K562 (cell line): ENCODE measurements around the gene CTNNB1. TPM values are rescaled to one million over a fixed set of nuclear protein-coding genes. Genes with fewer than 3 reads are reported as not detected.

Source experiments
- CBX8 ChIP-seq: fragments of 200-600 bp; sonication (generic); IDR thresholded peaks from 2 replicates; pipeline ENCODE4 v1.6.1; 2012; ENCODE audit warnings: borderline replicate concordance, mixed run types, low read depth, mild to moderate bottlenecking, moderate library complexity, mixed read lengths, low read length, control low read depth, inconsistent platforms; ENCODE audit not compliant: poor library complexity, severe bottlenecking; ENCODE audit errors: extremely low read depth
- EZH2 ChIP-seq: IDR thresholded peaks from 2 replicates; pipeline ENCODE4 v1.6.1; 2012; ENCODE audit warnings: low read depth, mild to moderate bottlenecking, inconsistent platforms, low read length, borderline replicate concordance
- HNRNPLL ChIP-seq: fragments of 200-400 bp; formaldehyde crosslinking; IDR thresholded peaks from 2 replicates; pipeline ENCODE4 v1.6.1; 2017; ENCODE audit warnings: low read length, low read depth, mild to moderate bottlenecking; ENCODE audit not compliant: poor library complexity, severe bottlenecking
- ID3 ChIP-seq, 2 experiments: fragments of 250-450 bp in 1 of 2; fragments of 450-650 bp in 1 of 2; sonication (Bioruptor Pico) in 1 of 2; IDR thresholded peaks; 2 replicates each; pipeline versions ENCODE4 v1.6.1 to v1.8.0; 2016 to 2021; ENCODE audit warnings: mild to moderate bottlenecking in 2 of 2, moderate library complexity in 2 of 2, missing compliant biosample characterization in 1 of 2, missing genetic modification characterization in 1 of 2
- NEUROD1 ChIP-seq: fragments of 150-350 bp; IDR thresholded peaks from 2 replicates; pipeline ENCODE4 v1.6.1; 2014; ENCODE audit warnings: borderline replicate concordance, low read length, low read depth; ENCODE audit not compliant: partially characterized antibody
- NFRKB ChIP-seq: fragments of 450-650 bp; IDR thresholded peaks from 2 replicates; pipeline ENCODE4 v1.6.1; 2016; ENCODE audit warnings: low read depth
- NR1H2 ChIP-seq: sonication (generic); formaldehyde crosslinking; IDR thresholded peaks from 2 replicates; pipeline ENCODE4 v1.4.0; 2020; ENCODE audit warnings: mild to moderate bottlenecking, missing genetic modification reagents
- POLR2H ChIP-seq: IDR thresholded peaks from 2 replicates; pipeline ENCODE4 v1.6.1; 2016; ENCODE audit warnings: missing genetic modification characterization, low read depth, mild to moderate bottlenecking, control low read depth, missing compliant biosample characterization, moderate library complexity
- ZNF253 ChIP-seq: fragments of 250-450 bp; sonication (Bioruptor Pico); conservative IDR thresholded peaks from 2 replicates; pipeline ENCODE4 v1.6.1; 2021; ENCODE audit warnings: mild to moderate bottlenecking
- polyA plus RNA-seq, 8 experiments: library from polyadenylated mRNA; depleted of rRNA in 4 of 8; stranded (reverse) in 5 of 8; unstranded in 3 of 8; fragments of >200 nt; fragmentation: Nextera tagmentation in 2 of 8; fragmentation: Illumina TruSeq in 1 of 8; extraction: Ambion mirVana in 2 of 8; extraction: Trizol in 1 of 8; gene quantifications; 2 replicates each; pipeline versions ENCODE4 v1.2.1 to v1.2.3, GENCODE V29; 2011 to 2014; ENCODE audit warnings: inconsistent platforms in 1 of 8, missing spikeins in 1 of 8
- total RNA-seq, 7 experiments: library from RNA; depleted of rRNA in 6 of 7; stranded (reverse); fragments of >200 nt in 6 of 7; fragmentation: Illumina TruSeq in 2 of 7; extraction: Trizol in 2 of 7; gene quantifications; 2 replicates each; pipeline versions ENCODE4 v1.2.1 to v1.2.3, GENCODE V29; 2011 to 2021; ENCODE audit warnings: low replicate concordance in 1 of 7
- TF ChIP-seq, protein P1 (sequence below), 2 experiments: fragments of 150-350 bp in 1 of 2; IDR thresholded peaks; 2 replicates each; pipeline ENCODE4 v1.6.1; 2012 to 2016; ENCODE audit warnings: low read depth in 2 of 2, low read length in 2 of 2, mild to moderate bottlenecking in 1 of 2, moderate library complexity in 1 of 2
- TF ChIP-seq, protein P2 (sequence below): sonication (generic); formaldehyde crosslinking; IDR thresholded peaks from 2 replicates; pipeline ENCODE4 v1.8.1; 2022; ENCODE audit warnings: missing genetic modification reagents
- TF ChIP-seq, protein P3 (sequence below): fragments of 250-450 bp; sonication (Bioruptor Pico); IDR thresholded peaks from 2 replicates; pipeline ENCODE4 v1.8.0; 2022; ENCODE audit warnings: moderate library complexity, mild to moderate bottlenecking, inconsistent platforms

The CTNNB1 gene
- total and polyA plus RNA-seq, 9 of the 15 experiments (the other 6 are each of a cell fraction or from before 2014, with no cell fraction given) = 44.3 to 193 (median 154) TPM

- TF ChIP-seq, protein P1, sequence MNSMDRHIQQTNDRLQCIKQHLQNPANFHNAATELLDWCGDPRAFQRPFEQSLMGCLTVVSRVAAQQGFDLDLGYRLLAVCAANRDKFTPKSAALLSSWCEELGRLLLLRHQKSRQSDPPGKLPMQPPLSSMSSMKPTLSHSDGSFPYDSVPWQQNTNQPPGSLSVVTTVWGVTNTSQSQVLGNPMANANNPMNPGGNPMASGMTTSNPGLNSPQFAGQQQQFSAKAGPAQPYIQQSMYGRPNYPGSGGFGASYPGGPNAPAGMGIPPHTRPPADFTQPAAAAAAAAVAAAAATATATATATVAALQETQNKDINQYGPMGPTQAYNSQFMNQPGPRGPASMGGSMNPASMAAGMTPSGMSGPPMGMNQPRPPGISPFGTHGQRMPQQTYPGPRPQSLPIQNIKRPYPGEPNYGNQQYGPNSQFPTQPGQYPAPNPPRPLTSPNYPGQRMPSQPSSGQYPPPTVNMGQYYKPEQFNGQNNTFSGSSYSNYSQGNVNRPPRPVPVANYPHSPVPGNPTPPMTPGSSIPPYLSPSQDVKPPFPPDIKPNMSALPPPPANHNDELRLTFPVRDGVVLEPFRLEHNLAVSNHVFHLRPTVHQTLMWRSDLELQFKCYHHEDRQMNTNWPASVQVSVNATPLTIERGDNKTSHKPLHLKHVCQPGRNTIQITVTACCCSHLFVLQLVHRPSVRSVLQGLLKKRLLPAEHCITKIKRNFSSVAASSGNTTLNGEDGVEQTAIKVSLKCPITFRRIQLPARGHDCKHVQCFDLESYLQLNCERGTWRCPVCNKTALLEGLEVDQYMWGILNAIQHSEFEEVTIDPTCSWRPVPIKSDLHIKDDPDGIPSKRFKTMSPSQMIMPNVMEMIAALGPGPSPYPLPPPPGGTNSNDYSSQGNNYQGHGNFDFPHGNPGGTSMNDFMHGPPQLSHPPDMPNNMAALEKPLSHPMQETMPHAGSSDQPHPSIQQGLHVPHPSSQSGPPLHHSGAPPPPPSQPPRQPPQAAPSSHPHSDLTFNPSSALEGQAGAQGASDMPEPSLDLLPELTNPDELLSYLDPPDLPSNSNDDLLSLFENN (IDR thresholded peaks at IDR 0.05; ENCODE audit: low read depth in 2 of 2, low read length in 2 of 2) = peak in 1 of 2 experiments; percentile 82; a peak in 1 of 4 replicates
- TF ChIP-seq NR1H2 (CRISPR knock-in tag) = no peak
- TF ChIP-seq NEUROD1 = peak; percentile 88
- TF ChIP-seq HNRNPLL = peak; percentile 97
- TF ChIP-seq EZH2 = no peak
- no peak for TF ChIP-seq ZNF253 (CRISPR knock-in tag)
- TF ChIP-seq, protein P2, sequence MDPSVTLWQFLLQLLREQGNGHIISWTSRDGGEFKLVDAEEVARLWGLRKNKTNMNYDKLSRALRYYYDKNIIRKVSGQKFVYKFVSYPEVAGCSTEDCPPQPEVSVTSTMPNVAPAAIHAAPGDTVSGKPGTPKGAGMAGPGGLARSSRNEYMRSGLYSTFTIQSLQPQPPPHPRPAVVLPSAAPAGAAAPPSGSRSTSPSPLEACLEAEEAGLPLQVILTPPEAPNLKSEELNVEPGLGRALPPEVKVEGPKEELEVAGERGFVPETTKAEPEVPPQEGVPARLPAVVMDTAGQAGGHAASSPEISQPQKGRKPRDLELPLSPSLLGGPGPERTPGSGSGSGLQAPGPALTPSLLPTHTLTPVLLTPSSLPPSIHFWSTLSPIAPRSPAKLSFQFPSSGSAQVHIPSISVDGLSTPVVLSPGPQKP (CRISPR knock-in tag) = 0 out of 2 replicates have a peak, but pooled peaks have one; percentile 71
- no peak for TF ChIP-seq CBX8
- TF ChIP-seq, protein P3, sequence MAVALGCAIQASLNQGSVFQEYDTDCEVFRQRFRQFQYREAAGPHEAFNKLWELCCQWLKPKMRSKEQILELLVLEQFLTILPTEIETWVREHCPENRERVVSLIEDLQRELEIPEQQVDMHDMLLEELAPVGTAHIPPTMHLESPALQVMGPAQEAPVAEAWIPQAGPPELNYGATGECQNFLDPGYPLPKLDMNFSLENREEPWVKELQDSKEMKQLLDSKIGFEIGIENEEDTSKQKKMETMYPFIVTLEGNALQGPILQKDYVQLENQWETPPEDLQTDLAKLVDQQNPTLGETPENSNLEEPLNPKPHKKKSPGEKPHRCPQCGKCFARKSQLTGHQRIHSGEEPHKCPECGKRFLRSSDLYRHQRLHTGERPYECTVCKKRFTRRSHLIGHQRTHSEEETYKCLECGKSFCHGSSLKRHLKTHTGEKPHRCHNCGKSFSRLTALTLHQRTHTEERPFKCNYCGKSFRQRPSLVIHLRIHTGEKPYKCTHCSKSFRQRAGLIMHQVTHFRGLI (CRISPR knock-in tag) = no peak
- peak; percentile 95 for TF ChIP-seq POLR2H (tag)
- TF ChIP-seq NFRKB = peak; percentile 99
- TF ChIP-seq ID3 (CRISPR knock-in tag; IDR thresholded peaks at IDR 0.05) = no peak
- peak; percentile 93 for TF ChIP-seq ID3 (tag; IDR thresholded peaks at IDR 0.05)
Measured at GRCh38 chr3:41198950-41199865, at the start of gene CTNNB1 (continued).
